ENCODE measurements around the gene CSAD.

The CSAD gene

DNA sequence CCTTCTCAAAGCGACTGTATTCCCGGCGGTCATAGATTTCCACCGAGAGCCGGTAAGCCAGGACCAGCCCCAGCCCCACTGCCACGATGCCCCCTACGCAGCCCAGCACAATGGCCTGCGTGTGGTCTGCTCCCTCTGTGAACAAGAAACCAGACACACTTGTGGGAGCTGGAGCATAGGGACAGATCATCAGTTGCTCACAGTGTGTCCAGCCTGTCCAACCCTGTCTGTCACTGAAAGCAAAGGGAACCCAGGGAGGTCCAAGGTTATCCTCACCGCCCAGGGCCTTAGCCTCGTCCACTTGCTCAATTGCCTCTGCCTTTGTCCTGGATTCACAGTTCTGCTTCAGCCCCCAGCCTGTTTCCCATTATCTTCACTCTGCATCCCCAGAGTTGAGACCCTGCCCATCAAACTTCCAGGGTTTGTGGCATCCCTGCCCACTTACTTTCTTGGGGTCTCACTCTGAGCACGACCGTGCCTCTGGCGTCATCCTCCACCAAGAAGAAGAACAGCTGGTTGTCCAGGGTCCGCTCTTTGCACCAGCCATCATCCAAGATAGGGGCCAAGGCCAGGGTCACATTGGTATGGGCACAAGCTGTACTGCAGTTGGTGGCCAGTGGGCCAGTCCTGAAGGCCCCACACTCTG, 11.3 kb upstream of the CSAD start:
- Histone ChIP-seq H3K9me3 (ENCODE audit: insufficient read depth, low read length) (no peaks in the 10 kb centered on the region), H4K20me1 (ENCODE audit: insufficient read depth, low read length) (no peaks in the 10 kb centered on the region), H3K4me1 (ENCODE audit: low read length) (no peaks in the 10 kb centered on the region), H3K79me2 (ENCODE audit: low read length) (no peaks in the 10 kb centered on the region), H3K4me3 (ENCODE audit: low read length) (no peak overlapping the region), H3K36me3 (replicated peaks; ENCODE audit: low read depth, low read length) (peaks cover 20% of the 10 kb centered on the region), H3K27me3 (ENCODE audit: low read depth, low read length) (no peaks in the 10 kb centered on the region), H3K4me2 (ENCODE audit: low read length) (no peak overlapping the region), H2AFZ (ENCODE audit: low read depth, low read length) (no peak overlapping the region), H3K27ac (ENCODE audit: low read length) (no peak overlapping the region), H3K9ac (ENCODE audit: low read length) (no peak overlapping the region)
- no peak for TF ChIP-seq EZH2phosphoT487 (IDR thresholded peaks at IDR 0.05; ENCODE audit: low read depth)
- TF ChIP-seq CTCF (IDR thresholded peaks at IDR 0.05; ENCODE audit: low read depth, low read length) = no peak

- H2AFZ ChIP-seq (ENCODE audit: low read depth, low read length) = no peak overlapping the region
- H3K27ac ChIP-seq (ENCODE audit: low read length) = no peak overlapping the region
- H3K4me2 ChIP-seq (ENCODE audit: low read length) = no peak overlapping the region
- peaks cover 27% of the 10 kb centered on the region for H3K36me3 ChIP-seq (replicated peaks; ENCODE audit: low read depth, low read length)
- H3K27me3 ChIP-seq (ENCODE audit: low read depth, low read length) = no peaks in the 10 kb centered on the region
- H3K4me3 ChIP-seq (ENCODE audit: low read length) = no peak overlapping the region
- no peaks in the 10 kb centered on the region for H4K20me1 ChIP-seq (ENCODE audit: insufficient read depth, low read length)
- TF ChIP-seq CTCF (IDR thresholded peaks at IDR 0.05; ENCODE audit: low read depth, low read length) = no peak
- no peak for TF ChIP-seq EZH2phosphoT487 (IDR thresholded peaks at IDR 0.05; ENCODE audit: low read depth)
- no peaks in the 10 kb centered on the region for H3K4me1 ChIP-seq (ENCODE audit: low read length)
- H3K9me3 ChIP-seq (ENCODE audit: insufficient read depth, low read length) = no peaks in the 10 kb centered on the region
- H3K9ac ChIP-seq (ENCODE audit: low read length) = no peak overlapping the region
- H3K79me2 ChIP-seq (ENCODE audit: low read length) = no peaks in the 10 kb centered on the region
These were observed 10.6 kb upstream of the CSAD start for GRCh38 chr12:53191096-53191884.

- Histone ChIP-seq H3K79me2 (ENCODE audit: low read length) (no peaks in the 10 kb centered on the region), H3K4me3 (ENCODE audit: low read length) (no peak overlapping the region), H3K9me3 (ENCODE audit: insufficient read depth, low read length) (no peaks in the 10 kb centered on the region), H2AFZ (ENCODE audit: low read depth, low read length) (no peak overlapping the region), H4K20me1 (ENCODE audit: insufficient read depth, low read length) (no peaks in the 10 kb centered on the region), H3K4me2 (ENCODE audit: low read length) (no peak overlapping the region), H3K36me3 (replicated peaks; ENCODE audit: low read depth, low read length) (peaks cover 38% of the 10 kb centered on the region), H3K27me3 (ENCODE audit: low read depth, low read length) (no peaks in the 10 kb centered on the region), H3K27ac (ENCODE audit: low read length) (no peak overlapping the region), H3K4me1 (ENCODE audit: low read length) (no peaks in the 10 kb centered on the region), H3K9ac (ENCODE audit: low read length) (no peak overlapping the region)
- peak; percentile 68 for TF ChIP-seq CTCF (IDR thresholded peaks at IDR 0.05; ENCODE audit: low read depth, low read length)
- TF ChIP-seq EZH2phosphoT487 (IDR thresholded peaks at IDR 0.05; ENCODE audit: low read depth) = no peak
These were observed 9.5 kb upstream of the CSAD start for GRCh38 chr12:53190108-53190729.

Data from OCI-LY3 (cell line).